ENCODE data around the gene ZNF175.

DNA sequence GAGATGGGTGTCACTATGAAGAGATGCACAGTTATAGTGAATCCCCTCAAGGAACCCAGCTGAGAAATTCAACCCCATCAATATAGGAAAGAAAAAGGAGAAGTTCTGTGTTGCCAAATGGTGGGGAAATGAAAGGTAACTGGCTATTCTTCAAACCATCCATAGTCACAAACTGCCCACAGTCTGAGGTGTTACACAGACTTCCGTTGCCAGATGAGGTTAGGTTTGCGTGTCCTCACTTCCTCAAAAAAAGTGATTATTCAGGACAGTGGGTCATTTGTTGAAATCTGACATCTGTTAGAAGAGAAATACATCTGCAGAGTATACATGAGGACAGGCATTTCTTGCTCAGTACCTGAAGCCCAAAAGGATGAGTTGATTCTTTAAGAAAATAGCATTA, 50.1 kb downstream of the ZNF175 start:
- no peak for TF ChIP-seq SUZ12 (IDR thresholded peaks at IDR 0.05; ENCODE audit: extremely low read depth, insufficient read depth, insufficient read length)
- no peak for TF ChIP-seq YY1 (IDR thresholded peaks at IDR 0.05; ENCODE audit: insufficient read depth, insufficient read length)
- TF ChIP-seq ZNF274 (IDR thresholded peaks at IDR 0.05; ENCODE audit: low read depth, low read length), result no peak

Measured in NT2/D1 (cell line).